C4-2B (cell line): ENCODE measurements around the gene SGSM2.
"Not testable (repeated sequence)": the region's sequence is repeated elsewhere in the genome, so short reads cannot be mapped to it uniquely, and the experiment has no call there.

ENCODE experiments used
- H3K27ac ChIP-seq: fragments of 450-650 bp; 2 replicates; pipeline ENCODE4 v1.5.1; 2017
- ZFX ChIP-seq: fragments of 450-650 bp; IDR thresholded peaks from 2 replicates; pipeline ENCODE4 v1.6.1; 2017
- TF ChIP-seq, protein P1 (sequence below): fragments of 450-650 bp; conservative IDR thresholded peaks from 2 replicates; pipeline ENCODE4 v1.5.1; 2017; ENCODE audit warnings: mild to moderate bottlenecking

The SGSM2 gene

GRCh38 chr17:2302778-2303203 lies 34.5 kb upstream of the SGSM2 start:
- no peak for TF ChIP-seq ZFX
- TF ChIP-seq, protein P1, sequence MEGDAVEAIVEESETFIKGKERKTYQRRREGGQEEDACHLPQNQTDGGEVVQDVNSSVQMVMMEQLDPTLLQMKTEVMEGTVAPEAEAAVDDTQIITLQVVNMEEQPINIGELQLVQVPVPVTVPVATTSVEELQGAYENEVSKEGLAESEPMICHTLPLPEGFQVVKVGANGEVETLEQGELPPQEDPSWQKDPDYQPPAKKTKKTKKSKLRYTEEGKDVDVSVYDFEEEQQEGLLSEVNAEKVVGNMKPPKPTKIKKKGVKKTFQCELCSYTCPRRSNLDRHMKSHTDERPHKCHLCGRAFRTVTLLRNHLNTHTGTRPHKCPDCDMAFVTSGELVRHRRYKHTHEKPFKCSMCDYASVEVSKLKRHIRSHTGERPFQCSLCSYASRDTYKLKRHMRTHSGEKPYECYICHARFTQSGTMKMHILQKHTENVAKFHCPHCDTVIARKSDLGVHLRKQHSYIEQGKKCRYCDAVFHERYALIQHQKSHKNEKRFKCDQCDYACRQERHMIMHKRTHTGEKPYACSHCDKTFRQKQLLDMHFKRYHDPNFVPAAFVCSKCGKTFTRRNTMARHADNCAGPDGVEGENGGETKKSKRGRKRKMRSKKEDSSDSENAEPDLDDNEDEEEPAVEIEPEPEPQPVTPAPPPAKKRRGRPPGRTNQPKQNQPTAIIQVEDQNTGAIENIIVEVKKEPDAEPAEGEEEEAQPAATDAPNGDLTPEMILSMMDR: no peak
- H3K27ac ChIP-seq: peak overlapping the region; percentile 84

GRCh38 chr17:2303204-2304188 lies 33.8 kb upstream of the SGSM2 start, which contains the start of the genes SMG6 and SRR:
Gene SMG6, minus strand, starts transcription at chr17:2303785. Its CDS starts 65 bp downstream, at chr17:2303720.
Gene SRR, plus strand, starts transcription at chr17:2303950. Its CDS starts 11,611 bp downstream, at chr17:2315561.
- TF ChIP-seq ZFX: peak; percentile 84
- TF ChIP-seq, protein P1: no peak
- peak within 1 kb of the TSS; percentile 84 for H3K27ac ChIP-seq

- TF ChIP-seq, protein P1: no peak
- no peak for TF ChIP-seq ZFX
- H3K27ac ChIP-seq: peak overlapping the region; percentile 84; the same call in 1 of the 2 replicates
Observed at GRCh38 chr17:2304931-2305330, 32.4 kb upstream of the SGSM2 start.

- H3K27ac ChIP-seq: no peak overlapping the region
- TF ChIP-seq, protein P1: no peak
- TF ChIP-seq ZFX: no peak
Observed at GRCh38 chr17:2309338-2310154, 27.8 kb upstream of the SGSM2 start.

DNA sequence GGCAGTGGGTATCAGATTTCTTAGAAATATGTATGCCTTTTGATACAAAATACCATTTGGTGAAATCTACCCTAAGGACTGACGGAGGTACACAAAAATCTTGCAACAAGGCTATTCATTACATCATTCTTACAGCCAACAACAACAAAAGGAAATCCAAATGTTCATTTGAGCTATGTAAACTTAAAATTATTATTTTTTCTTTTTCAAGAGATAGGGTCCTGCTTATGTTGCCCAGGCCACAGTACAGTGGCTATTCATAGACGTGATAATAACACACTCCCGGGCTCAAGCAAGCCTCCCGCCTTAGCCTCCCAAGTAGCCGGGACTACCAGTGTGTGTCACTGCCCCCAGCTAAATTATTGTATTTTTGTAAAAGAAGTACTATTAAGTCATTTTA lies 24.6 kb upstream of the SGSM2 start:
- TF ChIP-seq ZFX: no peak
- TF ChIP-seq, protein P1: no peak
- no peak overlapping the region for H3K27ac ChIP-seq

DNA sequence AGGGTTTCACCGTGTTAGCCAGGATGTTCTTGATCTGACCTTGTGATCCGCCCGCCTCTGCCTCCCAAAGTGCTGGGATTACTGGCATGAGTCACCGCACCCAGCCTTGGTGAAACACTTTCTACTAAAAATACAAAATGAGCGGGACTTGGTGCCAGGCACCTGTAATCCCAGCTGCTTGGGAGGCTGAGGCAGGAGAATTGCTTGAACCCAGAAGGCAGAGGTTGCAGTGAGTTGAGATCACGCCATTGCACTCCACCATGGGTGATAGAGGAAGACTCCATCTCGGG lies 20.4 kb upstream of the SGSM2 start:
- not testable (repeated sequence) for H3K27ac ChIP-seq

DNA sequence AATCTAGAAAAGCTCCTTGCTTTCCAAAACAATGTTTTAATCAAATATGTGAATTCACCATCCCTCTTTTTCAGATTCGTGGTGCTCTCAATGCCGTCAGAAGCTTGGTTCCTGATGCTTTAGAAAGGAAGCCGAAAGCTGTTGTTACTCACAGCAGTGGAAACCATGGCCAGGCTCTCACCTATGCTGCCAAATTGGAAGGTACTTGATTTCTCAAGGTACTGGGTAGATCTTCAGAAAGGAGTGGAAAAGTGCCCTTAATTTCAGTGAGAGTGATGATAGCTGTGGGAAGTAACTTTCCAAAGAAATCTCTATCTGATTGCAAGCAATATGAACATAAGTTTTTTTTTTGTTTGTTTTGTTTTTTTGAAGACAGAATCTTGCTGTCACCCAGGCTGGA lies 19.5 kb upstream of the SGSM2 start:
- TF ChIP-seq, protein P1: no peak
- TF ChIP-seq ZFX: no peak

More for the DNA sequence above, 19.5 kb upstream of the SGSM2 start:
- no peak overlapping the region for H3K27ac ChIP-seq
